OCI-LY7 (cell line): ENCODE measurements around the gene LRP5. TPM values are rescaled to one million over a fixed set of nuclear protein-coding genes. Genes with fewer than 3 reads are reported as not detected.
A peak's percentile ranks its signal among the peaks of the same experiment; 100 is the strongest.

Source experiments
- BruUV-seq: library from RNA; stranded (reverse); fragments of 400-500 nt; replicated peaks from 2 replicates; lab custom pipeline; 2021; lab: Mats Ljungman, UMichigan
- CTCF ChIA-PET: fragments of 300-600 bp; sonication (Branson Sonifier 250); formaldehyde crosslinking; loops from one replicate; lab custom pipeline; 2022; ENCODE audit warnings: antibody characterized with exemption; ENCODE audit not compliant: unreplicated experiment; lab: Charles Lee
- POLR2A ChIA-PET: fragments of 300-600 bp; sonication (Branson Sonifier 250); formaldehyde crosslinking; loops from one replicate; lab custom pipeline; 2022; ENCODE audit warnings: antibody characterized with exemption; lab: Charles Lee
- DNase-seq: peaks from one replicate; pipeline ENCODE4 v3.0.0-alpha.2; 2015; ENCODE audit warnings: low spot score
- H2AFZ ChIP-seq: fragments of 200-600 bp; sonication (generic), shearing (Covaris generic); 2 replicates; pipeline ENCODE4 v1.6.1; 2014; ENCODE audit warnings: mild to moderate bottlenecking, antibody characterized with exemption, low read length, moderate library complexity
- H3K27ac ChIP-seq: fragments of 200-600 bp; sonication (generic); 2 replicates; pipeline ENCODE4 v1.5.1; 2014; ENCODE audit warnings: mixed run types, low read depth, mild to moderate bottlenecking, moderate library complexity, low read length, inconsistent platforms; ENCODE audit not compliant: poor library complexity, severe bottlenecking
- H3K36me3 ChIP-seq: fragments of 200-600 bp; sonication (generic); 2 replicates; pipeline ENCODE4 v1.6.1; 2014; ENCODE audit warnings: mild to moderate bottlenecking, antibody characterized with exemption, low read length, moderate library complexity, mixed read lengths; ENCODE audit not compliant: insufficient read depth
- H3K4me1 ChIP-seq: fragments of 200-600 bp; sonication (generic); 2 replicates; pipeline ENCODE4 v1.5.1; 2014; ENCODE audit warnings: mild to moderate bottlenecking, low read length; ENCODE audit not compliant: insufficient read depth, poor library complexity, severe bottlenecking
- H3K4me2 ChIP-seq: fragments of 200-600 bp; sonication (generic); 2 replicates; pipeline ENCODE4 v1.6.1; 2014; ENCODE audit warnings: mild to moderate bottlenecking, low read length
- H3K4me3 ChIP-seq: fragments of 200-600 bp; sonication (generic); 2 replicates; pipeline ENCODE4 v1.5.1; 2014; ENCODE audit warnings: mild to moderate bottlenecking, low read depth, low read length; ENCODE audit not compliant: poor library complexity, severe bottlenecking
- H3K79me2 ChIP-seq: fragments of 200-600 bp; sonication (generic); 2 replicates; pipeline ENCODE4 v1.6.1; 2016; ENCODE audit warnings: low read depth, mild to moderate bottlenecking, low read length, moderate library complexity, mixed read lengths; ENCODE audit not compliant: insufficient read depth
- H3K9me2 ChIP-seq: fragments of 200-600 bp; sonication (generic); 2 replicates; pipeline ENCODE4 v1.6.1; 2016; ENCODE audit warnings: mild to moderate bottlenecking, low read length, mixed read lengths; ENCODE audit not compliant: insufficient read depth
- H3K9me3 ChIP-seq: fragments of 200-600 bp; sonication (generic); 2 replicates; pipeline ENCODE4 v1.6.1; 2014; ENCODE audit warnings: mild to moderate bottlenecking, mixed run types, low read length, mixed read lengths
- H4K20me1 ChIP-seq: fragments of 200-600 bp; sonication (generic); 2 replicates; pipeline ENCODE4 v1.6.1; 2014; ENCODE audit warnings: mild to moderate bottlenecking, antibody characterized with exemption, low read length, moderate library complexity, mixed read lengths; ENCODE audit not compliant: insufficient read depth
- CTCF ChIP-seq: fragments of 200-600 bp; sonication (generic); conservative IDR thresholded peaks from 2 replicates; pipeline ENCODE4 v1.5.1; 2014; ENCODE audit warnings: mild to moderate bottlenecking, antibody characterized with exemption, low read length, moderate library complexity, mixed read lengths
- EZH2phosphoT487 ChIP-seq: fragments of 200-600 bp; sonication (generic); IDR thresholded peaks from 2 replicates; pipeline ENCODE4 v1.6.1; 2018; ENCODE audit warnings: low read depth, borderline replicate concordance, mild to moderate bottlenecking, mixed run types, antibody characterized with exemption, low read length, moderate library complexity, mixed read lengths
- intact Hi-C: fragments of 100-400 bp; cut with micrococcal nuclease; formaldehyde crosslinking; loops from one replicate; pipeline ENCODE4 v1.10.0; 2022; ENCODE audit not compliant: unreplicated experiment
- total RNA-seq, 2 experiments: library from RNA; depleted of rRNA in 1 of 2; stranded (reverse); fragments of >200 nt in 1 of 2; shearing (Covaris generic) in 1 of 2; gene quantifications; 2 replicates each; pipeline ENCODE4 v1.2.3, GENCODE V29; 2014 to 2022

LRP5 gene
- total RNA-seq, 2 experiments from 2014 or later, result 0.60 TPM; not detected in 1

- peak overlapping the region; percentile 60; the same call in 1 of the 2 replicates for H2AFZ ChIP-seq
- peaks cover 40% of the 10 kb centered on the region for H3K4me1 ChIP-seq
- ChIA-PET CTCF (interaction anchor here (0.5 to 3.8 kb wide), 4 partner anchors 38 to 87 kb away, joined by 3 to 26 read pairs (median 3); no protein-coding TSS in a partner anchor), POLR2A (interaction anchor here (0.6 to 2.8 kb wide), 5 partner anchors 12 to 44 kb away, joined by 4 to 24 read pairs (median 4); partner anchors contain the start of gene C11orf24)
- no peaks in the 10 kb centered on the region for H3K79me2 ChIP-seq
- H3K9me2 ChIP-seq, result no peaks in the 10 kb centered on the region
- no peaks in the 10 kb centered on the region for H3K36me3 ChIP-seq
- no peaks in the 10 kb centered on the region for H4K20me1 ChIP-seq
- no peak overlapping the region for H3K27ac ChIP-seq
- no TSS peak for BruUV-seq
- DNase-seq, result peak; percentile 62
- no peaks in the 10 kb centered on the region for H3K9me3 ChIP-seq
- intact Hi-C loops, result loop anchor here (1.0 to 5.0 kb wide), 5 partner anchors 24 to 151 kb away; partner anchors contain the start of gene KMT5B
- H3K4me2 ChIP-seq, result peak overlapping the region; percentile 32
- H3K4me3 ChIP-seq, result no peak overlapping the region
- no peak for TF ChIP-seq CTCF
- no peak for TF ChIP-seq EZH2phosphoT487
Observed at GRCh38 chr11:68296344-68297051, 15.9 kb upstream of the LRP5 start.

- Histone ChIP-seq H3K4me2 (peak overlapping the region; percentile 32; the same call in 1 of the 2 replicates), H3K79me2 (no peaks in the 10 kb centered on the region), H3K36me3 (no peaks in the 10 kb centered on the region), H3K4me3 (no peak overlapping the region), H4K20me1 (no peaks in the 10 kb centered on the region), H3K9me2 (no peaks in the 10 kb centered on the region), H3K9me3 (no peaks in the 10 kb centered on the region), H3K4me1 (peaks cover 40% of the 10 kb centered on the region), H2AFZ (peak overlapping the region; percentile 60; the same call in 1 of the 2 replicates), H3K27ac (no peak overlapping the region)
- no peak for DNase-seq
- ChIA-PET CTCF (interaction anchor here (0.5 to 3.8 kb wide), 3 partner anchors 39 to 88 kb away, joined by 3 to 26 read pairs (median 3); no protein-coding TSS in a partner anchor), POLR2A (interaction anchor here (0.6 to 2.8 kb wide), 3 partner anchors 13 to 38 kb away, joined by 4 to 24 read pairs (median 11); partner anchors contain the start of gene C11orf24)
- intact Hi-C loops, result loop anchor here (1.0 to 5.0 kb wide), 5 partner anchors 25 to 150 kb away; partner anchors contain the start of gene KMT5B
- no TSS peak for BruUV-seq
- TF ChIP-seq CTCF, result no peak
Observed at GRCh38 chr11:68297052-68297378, 15.4 kb upstream of the LRP5 start.
